Kidney (tissue), 14 donors: ENCODE measurements around the gene MRPL14. TPM values are rescaled to one million over a fixed set of nuclear protein-coding genes. Genes with fewer than 3 reads are reported as not detected.
"Not testable (repeated sequence)": the region's sequence is repeated elsewhere in the genome, so short reads cannot be mapped to it uniquely, and the experiment has no call there.

Experiments
- DNase-seq, 5 donors: peaks; one replicate each; pipeline ENCODE4 v3.0.0-alpha.2; 2013 to 2020
- FAIRE-seq: peaks from 2 replicates; lab custom pipeline; 2012; peaks lifted over from hg19 to GRCh38; lab: Jason Lieb, UNC
- H3K27ac ChIP-seq, 2 donors: one replicate each; pipeline ENCODE4 v1.7.0; 2013; ENCODE audit warnings: low read depth in 2 of 2, low read length in 2 of 2, inconsistent platforms in 1 of 2
- H3K27me3 ChIP-seq: one replicate; pipeline ENCODE4 v1.7.1; 2013; ENCODE audit warnings: low read length, inconsistent platforms; ENCODE audit not compliant: control insufficient read depth, insufficient read depth
- H3K36me3 ChIP-seq, 3 donors: one replicate each; pipeline versions ENCODE4 v1.7.0 to v1.7.1; 2013; ENCODE audit warnings: low read length in 3 of 3, control low read depth in 1 of 3, inconsistent platforms in 1 of 3; ENCODE audit not compliant: insufficient read depth in 3 of 3, control insufficient read depth in 2 of 3
- H3K4me1 ChIP-seq, 3 donors: one replicate each; pipeline versions ENCODE4 v1.7.0 to v1.7.1; 2013; ENCODE audit warnings: low read length in 3 of 3, inconsistent platforms in 1 of 3, low read depth in 1 of 3; ENCODE audit not compliant: control insufficient read depth in 2 of 3, insufficient read depth in 2 of 3
- H3K4me3 ChIP-seq, 3 donors: one replicate each; pipeline versions ENCODE4 v1.7.0 to v1.8.1; 2013; ENCODE audit warnings: low read length in 3 of 3, control low read depth in 1 of 3, inconsistent platforms in 1 of 3
- H3K9ac ChIP-seq, 3 donors: one replicate each; pipeline versions ENCODE4 v1.7.0 to v1.7.1; 2013; ENCODE audit warnings: low read length in 3 of 3, control low read depth in 1 of 3, inconsistent platforms in 1 of 3
- H3K9me3 ChIP-seq, 3 donors: one replicate each; pipeline versions ENCODE4 v1.7.0 to v1.7.1; 2013; ENCODE audit warnings: low read length in 3 of 3, control low read depth in 1 of 3, inconsistent platforms in 1 of 3; ENCODE audit not compliant: control insufficient read depth in 2 of 3, insufficient read depth in 1 of 3
- CTCF ChIP-seq: IDR thresholded peaks from 3 replicates; pipeline ENCODE4 v1.5.1; 2012; ENCODE audit warnings: mild to moderate bottlenecking, moderate library complexity, borderline replicate concordance; ENCODE audit not compliant: insufficient read depth; ENCODE audit errors: extremely low read depth
- intact Hi-C: fragments of 100-400 bp; cut with DNase I; formaldehyde crosslinking; loops from one replicate; pipeline ENCODE4 v1.11.1; 2022
- polyA plus RNA-seq: library from polyadenylated mRNA; stranded (reverse); fragments of 350-450 nt; fragmentation: Illumina TruSeq; extraction: RNeasy Lipid Tissue Mini Kit (QIAGEN cat#74804); gene quantifications from one replicate; pipeline ENCODE4 v1.2.3, GENCODE V29; 2014; ENCODE audit warnings: low read depth, low replicate concordance; ENCODE audit not compliant: insufficient read depth
- total RNA-seq: library from RNA; stranded (reverse); fragmentation: NEBNext Ultra II Directional; extraction: Animal tissue kit (Norgen Biotek cat#: 25700); gene quantifications from one replicate; pipeline ENCODE4 v1.2.1, GENCODE V29; 2021
- donor health status: control.
- donor health status: control.
- donor health status: control.
- donor health status: control.
- donor health status: control.
- donor health status: DM: yes; HTN: yes; CAD: no.
- donor health status: Normal renal cell carcinoma (clear cell type).

Gene MRPL14
- total and polyA plus RNA-seq, 2 donors from 2014 or later = 27.9 to 71.5 TPM

- Histone ChIP-seq H3K36me3 (peaks cover 2 to 27% (median 21%) of the 10 kb centered on the region in 3 donors), H3K4me1 (no peaks in the 10 kb centered on the region), H3K9ac (no peak overlapping the region), H3K4me3 (no peak overlapping the region), H3K9me3 (no peaks in the 10 kb centered on the region), H3K27ac (no peak overlapping the region), H3K27me3 (no peaks in the 10 kb centered on the region)
- no peak for DNase-seq
- no peak for FAIRE-seq
- no peak for TF ChIP-seq CTCF
- intact Hi-C loops = no loop called here
Measured at GRCh38 chr6:44147256-44147655, 20.0 kb upstream of the MRPL14 start.

- Histone ChIP-seq H3K9ac (no peak overlapping the region), H3K9me3 (no peaks in the 10 kb centered on the region), H3K4me3 (no peak overlapping the region), H3K36me3 (peaks cover 2 to 27% (median 21%) of the 10 kb centered on the region in 3 donors), H3K27me3 (no peaks in the 10 kb centered on the region), H3K27ac (no peak overlapping the region), H3K4me1 (no peaks in the 10 kb centered on the region)
- FAIRE-seq (no peak), DNase-seq (no peak)
- no peak for TF ChIP-seq CTCF
- intact Hi-C loops = no loop called here
Measured at GRCh38 chr6:44146685-44147084, 19.4 kb upstream of the MRPL14 start.

GRCh38 chr6:44145839-44146238 lies 18.6 kb upstream of the MRPL14 start:
- Histone ChIP-seq H3K4me3 (no peak overlapping the region), H3K9ac (no peak overlapping the region), H3K9me3 (no peaks in the 10 kb centered on the region), H3K27me3 (no peaks in the 10 kb centered on the region), H3K27ac (no peak overlapping the region), H3K4me1 (no peaks in the 10 kb centered on the region), H3K36me3 (peaks cover 2 to 33% (median 23%) of the 10 kb centered on the region in 3 donors)
- FAIRE-seq (no peak), DNase-seq (no peak)
- TF ChIP-seq CTCF = no peak
- intact Hi-C loops = no loop called here

GRCh38 chr6:44144536-44144935 lies 17.3 kb upstream of the MRPL14 start:
- intact Hi-C loops, FAIRE-seq, H3K4me3 ChIP-seq, H3K9ac ChIP-seq, H3K27me3 ChIP-seq, H3K9me3 ChIP-seq, DNase-seq, H3K27ac ChIP-seq, H3K4me1 ChIP-seq: not testable (repeated sequence)
- H3K36me3 ChIP-seq = peaks cover 2 to 37% (median 32%) of the 10 kb centered on the region in 3 donors
